GOT3 (cell line): ENCODE measurements around the gene IFNK.

Source experiments
- DNase-seq: peaks from one replicate; lab custom pipeline; 2025; ENCODE audit warnings: mixed read lengths; lab: John Stamatoyannopoulos, UW

IFNK gene

DNA sequence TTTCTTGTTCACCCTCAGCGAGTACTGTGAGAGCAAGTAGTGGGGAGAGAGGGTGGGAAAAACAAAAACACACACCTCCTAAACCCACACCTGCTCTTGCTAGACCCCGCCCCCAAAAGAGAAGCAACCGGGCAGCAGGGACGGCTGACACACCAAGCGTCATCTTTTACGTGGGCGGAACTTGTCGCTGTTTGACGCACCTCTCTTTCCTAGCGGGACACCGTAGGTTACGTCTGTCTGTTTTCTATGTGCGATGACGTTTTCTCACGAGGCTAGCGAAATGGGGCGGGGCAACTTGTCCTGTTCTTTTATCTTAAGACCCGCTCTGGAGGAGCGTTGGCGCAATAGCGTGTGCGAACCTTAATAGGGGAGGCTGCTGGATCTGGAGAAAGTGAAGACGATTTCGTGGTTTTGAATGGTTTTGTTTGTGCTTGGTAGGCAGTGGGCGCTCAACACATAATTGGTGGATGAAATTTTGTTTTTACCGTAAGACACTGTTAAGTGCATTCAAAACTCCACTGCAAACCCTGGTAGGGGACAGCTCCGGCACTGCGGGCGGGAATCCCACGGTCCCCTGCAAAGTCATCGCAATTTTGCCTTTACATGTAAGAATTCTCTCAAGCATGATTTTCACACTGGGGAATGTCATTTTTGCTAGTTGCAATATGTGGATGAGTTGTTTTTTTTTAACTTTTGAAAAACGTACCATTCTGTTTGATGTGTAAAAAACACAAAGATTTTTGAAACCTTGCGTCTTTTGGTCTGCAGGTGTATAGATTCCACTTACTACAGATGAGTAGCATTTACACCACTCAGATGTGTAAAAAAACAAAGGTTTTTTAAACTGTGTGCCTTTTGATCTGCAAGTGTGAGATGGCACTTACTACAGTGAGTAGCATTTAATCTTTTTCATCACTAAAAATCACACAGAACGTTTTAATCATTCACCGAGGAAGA, 49.8 kb downstream of the IFNK start:
- DNase-seq = peak; percentile 48
